OCI-LY7 (cell line): ENCODE results near the gene CEP120. TPM values are rescaled to one million over a fixed set of nuclear protein-coding genes. Genes with fewer than 3 reads are reported as not detected.

Experiments used
- BruUV-seq: library from RNA; stranded (reverse); fragments of 400-500 nt; replicated peaks from 2 replicates; lab custom pipeline; 2021; lab: Mats Ljungman, UMichigan
- CTCF ChIA-PET: fragments of 300-600 bp; sonication (Branson Sonifier 250); formaldehyde crosslinking; loops from one replicate; lab custom pipeline; 2022; ENCODE audit warnings: antibody characterized with exemption; ENCODE audit not compliant: unreplicated experiment; lab: Charles Lee
- POLR2A ChIA-PET: fragments of 300-600 bp; sonication (Branson Sonifier 250); formaldehyde crosslinking; loops from one replicate; lab custom pipeline; 2022; ENCODE audit warnings: antibody characterized with exemption; lab: Charles Lee
- DNase-seq: peaks from one replicate; pipeline ENCODE4 v3.0.0-alpha.2; 2015; ENCODE audit warnings: low spot score
- H2AFZ ChIP-seq: fragments of 200-600 bp; sonication (generic), shearing (Covaris generic); 2 replicates; pipeline ENCODE4 v1.6.1; 2014; ENCODE audit warnings: mild to moderate bottlenecking, antibody characterized with exemption, low read length, moderate library complexity
- H3K27ac ChIP-seq: fragments of 200-600 bp; sonication (generic); 2 replicates; pipeline ENCODE4 v1.5.1; 2014; ENCODE audit warnings: mixed run types, low read depth, mild to moderate bottlenecking, moderate library complexity, low read length, inconsistent platforms; ENCODE audit not compliant: poor library complexity, severe bottlenecking
- H3K36me3 ChIP-seq: fragments of 200-600 bp; sonication (generic); 2 replicates; pipeline ENCODE4 v1.6.1; 2014; ENCODE audit warnings: mild to moderate bottlenecking, antibody characterized with exemption, low read length, moderate library complexity, mixed read lengths; ENCODE audit not compliant: insufficient read depth
- H3K4me1 ChIP-seq: fragments of 200-600 bp; sonication (generic); 2 replicates; pipeline ENCODE4 v1.5.1; 2014; ENCODE audit warnings: mild to moderate bottlenecking, low read length; ENCODE audit not compliant: insufficient read depth, poor library complexity, severe bottlenecking
- H3K4me2 ChIP-seq: fragments of 200-600 bp; sonication (generic); 2 replicates; pipeline ENCODE4 v1.6.1; 2014; ENCODE audit warnings: mild to moderate bottlenecking, low read length
- H3K4me3 ChIP-seq: fragments of 200-600 bp; sonication (generic); 2 replicates; pipeline ENCODE4 v1.5.1; 2014; ENCODE audit warnings: mild to moderate bottlenecking, low read depth, low read length; ENCODE audit not compliant: poor library complexity, severe bottlenecking
- H3K79me2 ChIP-seq: fragments of 200-600 bp; sonication (generic); 2 replicates; pipeline ENCODE4 v1.6.1; 2016; ENCODE audit warnings: low read depth, mild to moderate bottlenecking, low read length, moderate library complexity, mixed read lengths; ENCODE audit not compliant: insufficient read depth
- H3K9me2 ChIP-seq: fragments of 200-600 bp; sonication (generic); 2 replicates; pipeline ENCODE4 v1.6.1; 2016; ENCODE audit warnings: mild to moderate bottlenecking, low read length, mixed read lengths; ENCODE audit not compliant: insufficient read depth
- H3K9me3 ChIP-seq: fragments of 200-600 bp; sonication (generic); 2 replicates; pipeline ENCODE4 v1.6.1; 2014; ENCODE audit warnings: mild to moderate bottlenecking, mixed run types, low read length, mixed read lengths
- H4K20me1 ChIP-seq: fragments of 200-600 bp; sonication (generic); 2 replicates; pipeline ENCODE4 v1.6.1; 2014; ENCODE audit warnings: mild to moderate bottlenecking, antibody characterized with exemption, low read length, moderate library complexity, mixed read lengths; ENCODE audit not compliant: insufficient read depth
- CTCF ChIP-seq: fragments of 200-600 bp; sonication (generic); conservative IDR thresholded peaks from 2 replicates; pipeline ENCODE4 v1.5.1; 2014; ENCODE audit warnings: mild to moderate bottlenecking, antibody characterized with exemption, low read length, moderate library complexity, mixed read lengths
- EZH2phosphoT487 ChIP-seq: fragments of 200-600 bp; sonication (generic); IDR thresholded peaks from 2 replicates; pipeline ENCODE4 v1.6.1; 2018; ENCODE audit warnings: low read depth, borderline replicate concordance, mild to moderate bottlenecking, mixed run types, antibody characterized with exemption, low read length, moderate library complexity, mixed read lengths
- intact Hi-C: fragments of 100-400 bp; cut with micrococcal nuclease; formaldehyde crosslinking; loops from one replicate; pipeline ENCODE4 v1.10.0; 2022; ENCODE audit not compliant: unreplicated experiment
- total RNA-seq, 2 experiments: library from RNA; depleted of rRNA in 1 of 2; stranded (reverse); fragments of >200 nt in 1 of 2; shearing (Covaris generic) in 1 of 2; gene quantifications; 2 replicates each; pipeline ENCODE4 v1.2.3, GENCODE V29; 2014 to 2022

The CEP120 gene
- total RNA-seq, 2 experiments from 2014 or later: 18.0 to 23.8 TPM

GRCh38 chr5:123450640-123451039 lies 27.4 kb upstream of the CEP120 start:
- no peaks in the 10 kb centered on the region for H3K9me2 ChIP-seq
- no peaks in the 10 kb centered on the region for H3K36me3 ChIP-seq
- POLR2A ChIA-PET: interaction anchor here (1.0 to 1.2 kb wide), 3 partner anchors 24 to 88 kb away, joined by 3 to 5 read pairs (median 3); no protein-coding TSS in a partner anchor
- no peaks in the 10 kb centered on the region for H3K4me1 ChIP-seq
- TF ChIP-seq CTCF: no peak
- no peak for TF ChIP-seq EZH2phosphoT487
- CTCF ChIA-PET: no interaction called here
- intact Hi-C loops: no loop called here
- no peak for DNase-seq
- H4K20me1 ChIP-seq: no peaks in the 10 kb centered on the region
- no peak overlapping the region for H2AFZ ChIP-seq
- no peak overlapping the region for H3K4me2 ChIP-seq
- no TSS peak for BruUV-seq
- no peak overlapping the region for H3K27ac ChIP-seq
- H3K79me2 ChIP-seq: no peaks in the 10 kb centered on the region
- no peaks in the 10 kb centered on the region for H3K9me3 ChIP-seq
- no peak overlapping the region for H3K4me3 ChIP-seq

- H3K9me3 ChIP-seq: no peaks in the 10 kb centered on the region
- H3K9me2 ChIP-seq: no peaks in the 10 kb centered on the region
- intact Hi-C loops: no loop called here
- no peaks in the 10 kb centered on the region for H3K4me1 ChIP-seq
- no peak for DNase-seq
- H3K4me3 ChIP-seq: no peak overlapping the region
- H3K4me2 ChIP-seq: no peak overlapping the region
- H4K20me1 ChIP-seq: no peaks in the 10 kb centered on the region
- ChIA-PET POLR2A (interaction anchor here (1.0 to 1.2 kb wide), 3 partner anchors 23 to 89 kb away, joined by 3 to 5 read pairs (median 4); no protein-coding TSS in a partner anchor), CTCF (no interaction called here)
- TF ChIP-seq CTCF: no peak
- no peak for TF ChIP-seq EZH2phosphoT487
- BruUV-seq: no TSS peak
- no peaks in the 10 kb centered on the region for H3K79me2 ChIP-seq
- no peak overlapping the region for H2AFZ ChIP-seq
- H3K27ac ChIP-seq: no peak overlapping the region
- H3K36me3 ChIP-seq: no peaks in the 10 kb centered on the region
Observed at GRCh38 chr5:123450114-123450513, 26.9 kb upstream of the CEP120 start.

GRCh38 chr5:123449424-123449974 lies 26.3 kb upstream of the CEP120 start:
- Histone ChIP-seq H3K9me2 (no peaks in the 10 kb centered on the region), H4K20me1 (no peaks in the 10 kb centered on the region), H3K4me3 (no peak overlapping the region), H3K4me2 (no peak overlapping the region), H2AFZ (no peak overlapping the region), H3K79me2 (no peaks in the 10 kb centered on the region), H3K4me1 (no peaks in the 10 kb centered on the region), H3K36me3 (no peaks in the 10 kb centered on the region), H3K27ac (no peak overlapping the region), H3K9me3 (no peaks in the 10 kb centered on the region)
- BruUV-seq: no TSS peak
- TF ChIP-seq CTCF: no peak
- no peak for TF ChIP-seq EZH2phosphoT487
- ChIA-PET POLR2A (interaction anchor here (1.0 to 1.2 kb wide), 2 partner anchors 23 to 29 kb away, joined by 4 to 5 read pairs; no protein-coding TSS in a partner anchor), CTCF (no interaction called here)
- intact Hi-C loops: no loop called here
- no peak for DNase-seq
